Measurements from ENCODE around the gene MORN4. TPM values are rescaled to one million over a fixed set of nuclear protein-coding genes. Genes with fewer than 3 reads are reported as not detected.

MORN4 gene
- total and polyA plus RNA-seq, 2 of the 13 experiments (the other 11 are each of a cell fraction or from before 2014, with no cell fraction given) = 3.4 to 9.1 TPM

DNA sequence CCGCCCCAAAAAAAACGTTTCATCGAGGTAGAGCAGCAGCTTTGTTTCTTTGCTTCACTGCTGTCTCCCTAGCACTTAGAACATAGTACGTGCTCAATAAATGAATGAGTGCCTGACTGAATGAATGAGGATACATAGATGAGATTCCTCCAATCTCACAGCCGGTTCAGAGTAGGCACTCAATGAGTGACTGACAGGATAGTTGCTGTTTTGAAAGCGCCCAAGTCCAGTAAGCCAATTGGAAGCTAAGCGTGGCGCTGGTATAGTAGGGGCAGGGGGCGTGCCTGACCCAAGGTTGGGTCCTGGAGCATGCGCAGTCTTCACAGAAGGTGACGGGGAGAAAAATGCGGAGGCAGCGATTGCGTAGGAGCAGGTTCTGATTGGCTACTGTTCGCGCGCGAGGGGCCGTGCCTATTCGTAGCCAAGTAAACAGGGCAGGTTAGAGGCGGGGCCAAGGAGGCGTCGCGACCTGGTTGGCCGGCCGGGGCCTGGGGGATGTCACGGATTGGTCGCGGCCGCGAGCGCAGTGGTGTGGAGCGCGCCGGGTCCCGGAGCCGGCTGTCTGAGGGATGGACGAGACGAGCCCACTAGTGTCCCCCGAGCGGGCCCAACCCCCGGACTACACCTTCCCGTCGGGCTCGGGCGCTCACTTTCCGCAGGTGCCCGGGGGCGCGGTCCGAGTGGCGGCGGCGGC is 7.0 kb upstream of the MORN4 start, which contains the start of gene PI4K2A (continued):
- TF ChIP-seq TBX3 (IDR thresholded peaks at IDR 0.05; ENCODE audit: borderline replicate concordance) = peak; percentile 26; the same call in 1 of the 2 replicates
- TF ChIP-seq FOXP4 (CRISPR knock-in tag; IDR thresholded peaks at IDR 0.05) = peak; percentile 41; the same call in 1 of the 2 replicates
- TF ChIP-seq ZNF550 (CRISPR knock-in tag; IDR thresholded peaks at IDR 0.05; ENCODE audit: borderline replicate concordance) = no peak
- TF ChIP-seq ZNF280D (CRISPR knock-in tag; IDR thresholded peaks at IDR 0.05) = 0 out of 2 replicates have a peak, but pooled peaks have one; percentile 22
- no peak for TF ChIP-seq HDAC2 (CRISPR knock-in tag; IDR thresholded peaks at IDR 0.05)
- 0 out of 2 replicates have a peak, but pooled peaks have one; percentile 16 for TF ChIP-seq ZNF792 (CRISPR knock-in tag; IDR thresholded peaks at IDR 0.05)
- TF ChIP-seq STAG1 (CRISPR knock-in tag; IDR thresholded peaks at IDR 0.05) = no peak
- TF ChIP-seq, protein P1, sequence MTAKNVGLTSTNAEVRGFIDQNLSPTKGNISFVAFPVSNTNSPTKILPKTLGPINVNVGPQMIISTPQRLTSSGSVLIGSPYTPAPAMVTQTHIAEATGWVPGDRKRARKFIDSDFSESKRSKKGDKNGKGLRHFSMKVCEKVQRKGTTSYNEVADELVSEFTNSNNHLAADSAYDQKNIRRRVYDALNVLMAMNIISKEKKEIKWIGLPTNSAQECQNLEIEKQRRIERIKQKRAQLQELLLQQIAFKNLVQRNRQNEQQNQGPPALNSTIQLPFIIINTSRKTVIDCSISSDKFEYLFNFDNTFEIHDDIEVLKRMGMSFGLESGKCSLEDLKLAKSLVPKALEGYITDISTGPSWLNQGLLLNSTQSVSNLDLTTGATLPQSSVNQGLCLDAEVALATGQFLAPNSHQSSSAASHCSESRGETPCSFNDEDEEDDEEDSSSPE (CRISPR knock-in tag; IDR thresholded peaks at IDR 0.05) = peak; percentile 93
- TF ChIP-seq ZNF264 (CRISPR knock-in tag; IDR thresholded peaks at IDR 0.05) = no peak
- no peak; the same call in 1 of the 2 replicates for TF ChIP-seq MEF2D (CRISPR knock-in tag; IDR thresholded peaks at IDR 0.05)
- TF ChIP-seq ZNF382 (CRISPR knock-in tag; IDR thresholded peaks at IDR 0.05; ENCODE audit: borderline replicate concordance) = no peak
- TF ChIP-seq, protein P2, sequence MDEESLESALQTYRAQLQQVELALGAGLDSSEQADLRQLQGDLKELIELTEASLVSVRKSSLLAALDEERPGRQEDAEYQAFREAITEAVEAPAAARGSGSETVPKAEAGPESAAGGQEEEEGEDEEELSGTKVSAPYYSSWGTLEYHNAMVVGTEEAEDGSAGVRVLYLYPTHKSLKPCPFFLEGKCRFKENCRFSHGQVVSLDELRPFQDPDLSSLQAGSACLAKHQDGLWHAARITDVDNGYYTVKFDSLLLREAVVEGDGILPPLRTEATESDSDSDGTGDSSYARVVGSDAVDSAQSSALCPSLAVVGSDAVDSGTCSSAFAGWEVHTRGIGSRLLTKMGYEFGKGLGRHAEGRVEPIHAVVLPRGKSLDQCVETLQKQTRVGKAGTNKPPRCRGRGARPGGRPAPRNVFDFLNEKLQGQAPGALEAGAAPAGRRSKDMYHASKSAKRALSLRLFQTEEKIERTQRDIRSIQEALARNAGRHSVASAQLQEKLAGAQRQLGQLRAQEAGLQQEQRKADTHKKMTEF (CRISPR knock-in tag; IDR thresholded peaks at IDR 0.05) = 0 out of 2 replicates have a peak, but pooled peaks have one; percentile 26
- TF ChIP-seq REL (CRISPR knock-in tag; conservative IDR thresholded peaks at IDR 0.05) = no peak
- peak; percentile 79 for TF ChIP-seq FOXO1 (CRISPR knock-in tag; IDR thresholded peaks at IDR 0.05)
- TF ChIP-seq SETDB1 (CRISPR knock-in tag; IDR thresholded peaks at IDR 0.05; ENCODE audit: borderline replicate concordance) = no peak
- peak; percentile 40 for TF ChIP-seq SIN3A (IDR thresholded peaks at IDR 0.05; ENCODE audit: borderline replicate concordance, low read depth, low read length)
- no peak for TF ChIP-seq KLF12 (CRISPR knock-in tag; IDR thresholded peaks at IDR 0.05; ENCODE audit: borderline replicate concordance)
- no peak; the same call in 1 of the 2 replicates for TF ChIP-seq ZBTB3 (CRISPR knock-in tag; IDR thresholded peaks at IDR 0.05; ENCODE audit: borderline replicate concordance, low read depth)
- peak; percentile 41 for TF ChIP-seq XRCC5 (optimal IDR thresholded peaks at IDR 0.05; ENCODE audit: low read length)
- TF ChIP-seq ZNF256 (CRISPR knock-in tag; conservative IDR thresholded peaks at IDR 0.05) = no peak

All from HepG2 (cell line).